Heart right ventricle (tissue), 16 donors: ENCODE measurements around the gene CERK. TPM values are rescaled to one million over a fixed set of nuclear protein-coding genes. Genes with fewer than 3 reads are reported as not detected.

Source experiments
- ATAC-seq, 8 donors: fragments of 200-7000 bp; cut with Tn5 transposase; one replicate each; pipeline ENCODE4 v1.9.1; 2020; ENCODE audit warnings: mild to moderate bottlenecking in 8 of 8, moderate library complexity in 8 of 8, moderate number of reproducible peaks in 1 of 8
- DNase-seq, 2 donors: peaks; one replicate each; pipeline ENCODE4 v3.0.0-alpha.2; 2020
- H3K27ac ChIP-seq, 10 donors: fragments of 200-600 bp; sonication (generic) in 2 of 10; one replicate each; pipeline versions ENCODE4 v1.5.0 to v1.8.0; 2020 to 2022; ENCODE audit warnings: mild to moderate bottlenecking in 3 of 10
- H3K27me3 ChIP-seq, 7 donors: fragments of 200-600 bp; one replicate each; pipeline ENCODE4 v1.8.0; 2021 to 2022; ENCODE audit warnings: mild to moderate bottlenecking in 2 of 7
- H3K36me3 ChIP-seq, 9 donors: fragments of 200-600 bp; sonication (generic) in 1 of 9; one replicate each; pipeline versions ENCODE4 v1.5.0 to v1.8.0; 2020 to 2022; ENCODE audit warnings: mild to moderate bottlenecking in 2 of 9
- H3K4me1 ChIP-seq, 9 donors: fragments of 200-600 bp; sonication (generic) in 1 of 9; one replicate each; pipeline versions ENCODE4 v1.5.0 to v1.8.0; 2020 to 2022; ENCODE audit warnings: mild to moderate bottlenecking in 4 of 9
- H3K4me3 ChIP-seq, 10 donors: fragments of 200-600 bp; sonication (generic) in 2 of 10; one replicate each; pipeline versions ENCODE4 v1.5.0 to v1.8.0; 2020 to 2022; ENCODE audit warnings: mild to moderate bottlenecking in 7 of 10, moderate library complexity in 2 of 10
- H3K9me3 ChIP-seq, 11 donors: fragments of 200-600 bp in 10 of 11; sonication (generic) in 2 of 11; one replicate each; pipeline versions ENCODE4 v1.5.0 to v1.8.0; 2013 to 2022; ENCODE audit warnings: mild to moderate bottlenecking in 2 of 11, control low read depth in 1 of 11, moderate library complexity in 1 of 11
- WGBS, 2 donors: extraction: QIAGEN DNeasy Blood & Tissue Kit; methylation state at CpG; one replicate each; pipeline ENCODE4 v1.1.7; 2013; ENCODE audit warnings: inconsistent platforms in 1 of 2; 5-methylcytosine and 5-hydroxymethylcytosine counted together
- intact Hi-C, 10 donors: fragments of 100-400 bp; cut with DNase I; formaldehyde crosslinking; loops; one replicate each; pipeline versions ENCODE4 v1.11.1 to v1.14.2; 2022
- polyA plus RNA-seq, 2 donors: library from polyadenylated mRNA; stranded (reverse); fragments of 200-250 nt; gene quantifications; one replicate each; pipeline ENCODE4 v1.2.3, GENCODE V29; 2013
- total RNA-seq, 10 donors: library from RNA; stranded (reverse); fragmentation: NEBNext Ultra II Directional in 3 of 10; extraction: Animal tissue kit (Norgen Biotek cat#: 25700) in 3 of 10; gene quantifications; one replicate each; pipeline versions ENCODE4 v1.2.1 to v1.2.4, GENCODE V29; 2021 to 2023
- TF ChIP-seq, protein P1 (sequence below), 9 donors: fragments of 200-600 bp; sonication (generic) in 2 of 9; IDR thresholded peaks; one replicate each; pipeline versions ENCODE4 v1.5.0 to v1.8.0; 2021 to 2022; ENCODE audit warnings: antibody characterized with exemption in 9 of 9, mild to moderate bottlenecking in 5 of 9, moderate library complexity in 1 of 9
- donor health status: Arrhythmogenic right ventricular cardiomyopathy.
- donor health status: ischemic (EF 13 %, LVEDD 7.1; RV severe dilation, severe dysfunction).
- donor health status: healthy with polysubstance abuse.
- donor health status: DM: no; HTN: yes; CAD: no.
- donor health status: DM: no; HTN: no; CAD: no.
- donor health status: ischemic (EF 25% LVEDD 6.9; RV normal size, moderate dysfunction).
- donor health status: ischemic (EF 25% LVEDD 5.7; RV mildly dilated, moderate dysfunction).
- donor health status: healthy.
- donor health status: DM: yes; HTN: yes; CAD: no.
- donor health status: Ischemic cardiomyopathy.
- donor health status: ischemic (EF 35%, LVEDD 5.7; RV mildly dilated, moderate dysfunction).
- donor health status: nonischemic (EF 11% LVEDD 7.7; RV severe dilation, severe dysfunction).
- donor health status: DM: yes; HTN: yes; CAD: no.
- donor health status: PGD.
- donor health status: ischemic (EF 29% LVEDD 5.4; RV normal size, mild dysfunction).
- donor health status: nonischemic (EF 23%, LVEDD 6.1; RV moderate dilation, normal function).

The CERK gene
- total and polyA plus RNA-seq, 12 donors = 21.5 to 97.0 (median 66.2) TPM

DNA sequence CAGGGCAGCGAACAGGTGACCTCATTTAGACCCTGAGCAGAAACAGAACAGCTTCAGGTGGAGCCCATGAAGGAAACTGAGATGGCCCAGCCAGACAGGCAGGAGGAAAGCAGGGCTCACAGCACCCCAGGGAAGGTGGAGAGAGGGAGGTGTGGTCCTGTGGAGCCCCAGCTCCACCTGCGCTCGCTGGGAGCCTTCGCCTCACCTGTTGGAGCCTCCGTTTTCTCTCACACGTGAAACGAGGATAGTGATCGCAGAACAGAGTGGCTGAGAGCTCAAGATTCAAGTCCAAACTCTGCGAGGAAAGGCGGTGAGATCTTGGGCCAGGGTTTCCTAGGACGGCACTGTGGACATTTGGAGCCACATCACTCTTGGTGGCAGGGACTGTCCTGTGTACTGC is 8.6 kb upstream of the CERK start:
- H3K36me3 ChIP-seq = no peaks in the 10 kb centered on the region
- H3K27me3 ChIP-seq = no peaks in the 10 kb centered on the region
- no peak overlapping the region for H3K4me3 ChIP-seq
- TF ChIP-seq, protein P1, sequence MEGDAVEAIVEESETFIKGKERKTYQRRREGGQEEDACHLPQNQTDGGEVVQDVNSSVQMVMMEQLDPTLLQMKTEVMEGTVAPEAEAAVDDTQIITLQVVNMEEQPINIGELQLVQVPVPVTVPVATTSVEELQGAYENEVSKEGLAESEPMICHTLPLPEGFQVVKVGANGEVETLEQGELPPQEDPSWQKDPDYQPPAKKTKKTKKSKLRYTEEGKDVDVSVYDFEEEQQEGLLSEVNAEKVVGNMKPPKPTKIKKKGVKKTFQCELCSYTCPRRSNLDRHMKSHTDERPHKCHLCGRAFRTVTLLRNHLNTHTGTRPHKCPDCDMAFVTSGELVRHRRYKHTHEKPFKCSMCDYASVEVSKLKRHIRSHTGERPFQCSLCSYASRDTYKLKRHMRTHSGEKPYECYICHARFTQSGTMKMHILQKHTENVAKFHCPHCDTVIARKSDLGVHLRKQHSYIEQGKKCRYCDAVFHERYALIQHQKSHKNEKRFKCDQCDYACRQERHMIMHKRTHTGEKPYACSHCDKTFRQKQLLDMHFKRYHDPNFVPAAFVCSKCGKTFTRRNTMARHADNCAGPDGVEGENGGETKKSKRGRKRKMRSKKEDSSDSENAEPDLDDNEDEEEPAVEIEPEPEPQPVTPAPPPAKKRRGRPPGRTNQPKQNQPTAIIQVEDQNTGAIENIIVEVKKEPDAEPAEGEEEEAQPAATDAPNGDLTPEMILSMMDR (IDR thresholded peaks at IDR 0.05) = no peak
- peaks cover 4 to 44% (median 33%) of the 10 kb centered on the region in 9 donors for H3K4me1 ChIP-seq
- DNase-seq (no peak), ATAC-seq (no peak)
- no peaks in the 10 kb centered on the region for H3K9me3 ChIP-seq
- 82 to 85% methylated on average over 11 of the region's 11 CpGs for WGBS, 2 donors
- H3K27ac ChIP-seq = no peak overlapping the region
- intact Hi-C loops = no loop called here

DNA sequence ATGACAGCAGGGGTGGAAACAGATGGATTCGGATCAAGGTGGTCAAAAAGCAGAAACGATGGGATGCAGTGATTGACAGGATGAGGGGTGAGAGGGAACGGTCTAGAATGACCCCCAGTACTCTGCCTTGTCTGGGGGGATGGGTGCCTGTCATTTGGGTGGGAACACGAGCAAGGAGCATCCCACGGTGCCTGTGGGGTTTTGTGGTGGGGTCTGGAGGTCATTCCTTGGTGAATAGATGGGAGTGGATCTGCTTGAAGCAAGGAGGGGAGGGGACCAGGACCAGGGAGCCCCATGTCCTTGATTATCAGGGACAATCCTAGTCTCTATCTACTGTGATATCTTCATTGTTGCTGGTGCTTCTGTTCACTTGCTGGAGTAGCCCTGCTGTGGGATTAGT is 8.1 kb upstream of the CERK start:
- Histone ChIP-seq H3K9me3 (no peaks in the 10 kb centered on the region), H3K27ac (no peak overlapping the region), H3K27me3 (no peaks in the 10 kb centered on the region), H3K36me3 (no peaks in the 10 kb centered on the region), H3K4me3 (no peak overlapping the region), H3K4me1 (peaks cover 4 to 44% (median 31%) of the 10 kb centered on the region in 9 donors)
- ATAC-seq = no peak
- intact Hi-C loops = no loop called here
- no peak for DNase-seq
- TF ChIP-seq, protein P1 (IDR thresholded peaks at IDR 0.05) = no peak
- WGBS, 2 donors = 70 to 75% methylated on average over 5 of the region's 5 CpGs

DNA sequence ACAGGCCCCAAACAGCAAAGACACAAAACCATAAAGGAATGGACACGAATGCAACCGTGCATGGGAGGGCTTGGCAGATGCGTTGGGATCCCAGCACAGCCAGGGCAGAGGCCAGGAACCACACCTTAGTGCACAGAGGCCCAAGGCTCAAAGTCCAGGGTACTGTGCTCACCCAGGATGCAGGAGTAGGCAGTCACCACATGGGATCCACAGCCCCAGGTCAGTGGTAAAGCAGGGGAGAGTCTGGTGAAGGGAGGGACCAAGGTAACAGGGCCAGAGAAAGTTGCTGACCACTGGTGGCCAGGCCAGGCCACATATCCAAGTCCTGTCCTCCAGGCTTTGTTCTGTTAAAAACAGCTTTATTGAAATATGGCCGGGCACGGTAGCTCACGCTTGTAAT is 6.5 kb upstream of the CERK start:
- Histone ChIP-seq H3K9me3 (no peaks in the 10 kb centered on the region), H3K4me1 (peaks cover 0 to 44% (median 31%) of the 10 kb centered on the region in 9 donors), H3K4me3 (no peak overlapping the region), H3K36me3 (no peaks in the 10 kb centered on the region), H3K27me3 (no peaks in the 10 kb centered on the region), H3K27ac (no peak overlapping the region)
- intact Hi-C loops = no loop called here
- 89% methylated on average over 6 of the region's 6 CpGs for WGBS, 2 donors
- ATAC-seq (no peak), DNase-seq (no peak)
- TF ChIP-seq, protein P1 (IDR thresholded peaks at IDR 0.05) = no peak

- Histone ChIP-seq H3K27me3 (no peaks in the 10 kb centered on the region), H3K27ac (peak overlapping the region in 2 of 10 donors; percentile 98 to 99), H3K36me3 (no peaks in the 10 kb centered on the region), H3K4me3 (no peak overlapping the region), H3K4me1 (peaks cover 9 to 43% (median 32%) of the 10 kb centered on the region in 9 donors), H3K9me3 (no peaks in the 10 kb centered on the region)
- WGBS, 2 donors = 82 to 84% methylated on average over 6 of the region's 6 CpGs
- TF ChIP-seq, protein P1 (IDR thresholded peaks at IDR 0.05) = no peak
- ATAC-seq (no peak), DNase-seq (no peak)
- intact Hi-C loops = no loop called here
These were observed 4.6 kb upstream of the CERK start for GRCh38 chr22:46742576-46743221.
